HUES6 (cell line): ENCODE data around the gene SAFB2.

Experiments used
- H3K27ac ChIP-seq: 2 replicates; pipeline ENCODE4 v1.7.0; 2013; ENCODE audit warnings: low read depth, mild to moderate bottlenecking, low read length, inconsistent platforms
- H3K27me3 ChIP-seq: 2 replicates; pipeline ENCODE4 v1.6.1; 2013; ENCODE audit warnings: low read length; ENCODE audit not compliant: control insufficient read depth, insufficient read depth
- H3K36me3 ChIP-seq: 2 replicates; pipeline ENCODE4 v1.6.1; 2013; ENCODE audit warnings: low read length; ENCODE audit not compliant: control insufficient read depth, insufficient read depth
- H3K4me1 ChIP-seq: 2 replicates; pipeline ENCODE4 v1.6.1; 2013; ENCODE audit warnings: low read length; ENCODE audit not compliant: control insufficient read depth, insufficient read depth
- H3K4me3 ChIP-seq: 2 replicates; pipeline ENCODE4 v1.5.1; 2013; ENCODE audit warnings: low read depth, low read length
- H3K9ac ChIP-seq: one replicate; pipeline ENCODE4 v1.6.1; 2013; ENCODE audit warnings: mild to moderate bottlenecking, low read length
- H3K9me3 ChIP-seq: 2 replicates; pipeline ENCODE4 v1.6.1; 2013; ENCODE audit warnings: low read depth, low read length; ENCODE audit not compliant: control insufficient read depth, insufficient read depth

The SAFB2 gene

DNA sequence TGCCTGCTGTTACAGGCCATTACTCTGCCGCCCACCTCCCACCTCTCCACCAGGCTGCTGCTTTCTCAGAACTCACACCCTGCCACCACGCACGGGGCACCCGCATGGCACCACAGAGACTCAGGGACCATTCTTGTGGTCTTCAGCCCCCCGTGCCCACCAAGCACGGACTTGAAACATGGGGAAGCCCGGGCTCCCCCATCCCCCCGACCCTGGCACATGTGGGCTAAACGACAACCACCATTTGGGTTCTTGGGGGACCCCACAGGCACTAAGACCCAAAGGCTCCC, 31.8 kb downstream of the SAFB2 start:
- no peak overlapping the region for H3K9ac ChIP-seq
- H3K9me3 ChIP-seq, result no peaks in the 10 kb centered on the region
- no peak overlapping the region for H3K4me3 ChIP-seq
- H3K27ac ChIP-seq, result no peak overlapping the region
- H3K4me1 ChIP-seq, result peaks cover 29% of the 10 kb centered on the region
- no peaks in the 10 kb centered on the region for H3K27me3 ChIP-seq
- peaks cover 89% of the 10 kb centered on the region for H3K36me3 ChIP-seq

GRCh38 chr19:5590151-5590864, 32.3 kb downstream of the SAFB2 start:
- H3K9ac ChIP-seq, result no peak overlapping the region
- no peak overlapping the region for H3K4me3 ChIP-seq
- peaks cover 84% of the 10 kb centered on the region for H3K36me3 ChIP-seq
- no peaks in the 10 kb centered on the region for H3K27me3 ChIP-seq
- no peaks in the 10 kb centered on the region for H3K9me3 ChIP-seq
- H3K27ac ChIP-seq, result no peak overlapping the region
- peaks cover 34% of the 10 kb centered on the region for H3K4me1 ChIP-seq

GRCh38 chr19:5588906-5589676, 33.5 kb downstream of the SAFB2 start:
- no peak overlapping the region for H3K9ac ChIP-seq
- peaks cover 72% of the 10 kb centered on the region for H3K36me3 ChIP-seq
- H3K9me3 ChIP-seq, result no peaks in the 10 kb centered on the region
- no peak overlapping the region for H3K4me3 ChIP-seq
- H3K4me1 ChIP-seq, result peaks cover 37% of the 10 kb centered on the region
- no peak overlapping the region; the same call in 1 of the 2 replicates for H3K27ac ChIP-seq
- H3K27me3 ChIP-seq, result no peaks in the 10 kb centered on the region

GRCh38 chr19:5588441-5588840, 34.1 kb downstream of the SAFB2 start:
- peaks cover 37% of the 10 kb centered on the region for H3K4me1 ChIP-seq
- H3K4me3 ChIP-seq, result no peak overlapping the region
- no peak overlapping the region for H3K27ac ChIP-seq
- no peak overlapping the region for H3K9ac ChIP-seq
- H3K27me3 ChIP-seq, result no peaks in the 10 kb centered on the region
- peaks cover 66% of the 10 kb centered on the region for H3K36me3 ChIP-seq
- H3K9me3 ChIP-seq, result no peaks in the 10 kb centered on the region

- Histone ChIP-seq H3K4me1 (peaks cover 37% of the 10 kb centered on the region), H3K9me3 (no peaks in the 10 kb centered on the region), H3K4me3 (no peak overlapping the region), H3K9ac (no peak overlapping the region), H3K27me3 (no peaks in the 10 kb centered on the region), H3K36me3 (peaks cover 58% of the 10 kb centered on the region), H3K27ac (no peak overlapping the region)
Observed at GRCh38 chr19:5587661-5588060, 34.9 kb downstream of the SAFB2 start.

DNA sequence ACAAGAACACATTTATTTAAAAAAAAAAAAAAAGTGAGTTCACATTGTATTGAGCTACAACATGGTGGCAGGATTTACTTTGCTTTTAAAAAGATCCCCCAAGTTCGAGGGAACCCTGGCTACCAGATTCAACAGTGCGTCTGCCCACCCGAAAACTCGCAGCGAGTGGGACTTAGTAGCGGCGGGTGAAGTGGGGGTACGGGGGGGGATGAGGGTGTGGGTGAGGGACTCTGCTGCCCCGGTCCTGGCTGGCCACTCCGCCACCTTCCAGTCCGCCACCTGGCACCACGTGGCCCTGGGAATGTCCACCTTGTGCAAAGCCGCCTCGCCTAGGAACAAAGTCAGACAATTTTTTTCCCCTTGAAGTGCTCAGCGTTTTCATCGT, 35.5 kb downstream of the SAFB2 start:
- Histone ChIP-seq H3K36me3 (peaks cover 52% of the 10 kb centered on the region), H3K27me3 (no peaks in the 10 kb centered on the region), H3K9me3 (no peaks in the 10 kb centered on the region), H3K9ac (no peak overlapping the region), H3K4me1 (peaks cover 37% of the 10 kb centered on the region), H3K4me3 (no peak overlapping the region), H3K27ac (no peak overlapping the region)

DNA sequence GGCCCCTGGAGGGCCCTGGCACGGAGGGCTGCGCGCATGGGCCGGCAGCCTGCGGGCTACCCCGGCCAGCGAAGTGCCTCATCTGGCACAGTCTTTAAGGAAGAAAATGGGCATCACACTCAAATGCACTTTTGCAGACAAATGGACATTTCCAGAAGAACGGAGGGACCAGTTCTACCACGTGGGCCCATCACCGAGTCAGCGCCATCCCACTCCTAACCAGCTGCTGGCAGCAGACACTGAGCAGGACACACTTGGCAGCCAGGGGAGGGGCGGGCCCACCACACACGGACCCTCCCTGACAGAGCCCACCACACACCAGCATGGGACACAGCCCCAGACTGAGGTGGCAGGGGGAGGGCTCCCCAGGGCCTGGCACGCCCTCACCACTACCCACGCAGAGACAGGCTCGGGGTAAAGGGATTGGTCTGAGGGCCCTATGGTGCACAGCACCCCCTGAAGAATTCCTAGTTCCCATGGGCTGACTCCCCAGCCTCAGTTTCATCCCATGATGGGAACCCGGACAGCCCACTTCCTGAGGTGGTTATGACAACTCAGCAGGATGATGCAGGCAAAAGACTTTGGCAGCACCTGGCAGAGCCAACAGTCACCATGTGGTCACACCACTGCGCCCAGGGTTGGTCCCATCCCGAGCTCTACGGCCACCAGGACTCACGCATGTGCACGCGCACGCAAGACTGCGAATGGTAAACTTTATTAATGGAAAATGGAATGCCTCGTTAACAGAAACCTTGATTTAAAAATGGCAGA, 36.1 kb downstream of the SAFB2 start:
- Histone ChIP-seq H3K9me3 (no peaks in the 10 kb centered on the region), H3K9ac (no peak overlapping the region), H3K27me3 (no peaks in the 10 kb centered on the region), H3K4me1 (peaks cover 37% of the 10 kb centered on the region), H3K4me3 (peak overlapping the region; percentile 24; the same call in 1 of the 2 replicates), H3K27ac (no peak overlapping the region), H3K36me3 (peaks cover 46% of the 10 kb centered on the region)

DNA sequence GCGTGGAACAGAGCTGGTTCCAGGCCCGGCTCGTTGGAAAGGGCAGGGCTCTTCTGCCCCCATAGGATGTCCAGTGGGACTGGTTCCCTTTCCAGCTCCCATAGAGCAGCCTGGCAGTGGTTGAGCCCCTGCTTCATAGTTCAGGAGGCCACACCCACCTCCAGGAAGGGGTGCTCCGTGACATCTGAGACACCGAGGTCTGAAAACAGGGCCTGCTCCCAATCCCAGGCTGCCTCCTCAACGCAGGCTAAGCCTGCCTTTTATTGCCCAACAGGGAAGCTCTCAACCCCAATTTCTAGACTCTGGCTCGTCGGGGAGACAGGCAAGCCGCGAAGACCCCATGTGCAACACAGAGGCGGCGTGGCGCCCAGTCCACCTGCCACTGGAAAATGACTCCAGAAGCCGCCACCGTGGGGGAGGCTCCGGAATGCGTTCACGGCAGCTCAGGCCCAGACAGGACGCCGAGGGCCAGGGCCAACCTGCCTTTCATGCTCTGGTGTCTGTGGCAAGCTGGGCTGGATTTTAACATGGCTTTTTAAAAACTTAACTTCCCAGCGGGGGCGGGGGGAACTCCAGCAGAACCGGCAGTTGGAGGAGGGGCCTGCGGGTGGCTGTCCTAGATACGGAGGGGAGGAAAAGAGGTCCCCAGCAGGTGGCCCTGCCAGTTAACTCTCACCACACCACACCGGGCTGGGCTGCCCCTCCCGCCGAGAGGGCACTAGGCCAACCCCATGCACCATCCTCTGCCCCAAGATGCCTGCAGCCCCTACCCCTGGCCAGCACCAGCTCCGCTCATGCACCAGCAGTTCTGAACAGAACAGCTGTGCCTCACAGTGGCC, 36.9 kb downstream of the SAFB2 start:
- peaks cover 37% of the 10 kb centered on the region for H3K4me1 ChIP-seq
- H3K27me3 ChIP-seq, result no peaks in the 10 kb centered on the region
- H3K9me3 ChIP-seq, result no peaks in the 10 kb centered on the region
- peak overlapping the region; percentile 72 for H3K27ac ChIP-seq
- H3K4me3 ChIP-seq, result peak overlapping the region; percentile 44
- H3K9ac ChIP-seq, result peak overlapping the region; percentile 56
- H3K36me3 ChIP-seq, result peaks cover 40% of the 10 kb centered on the region

GRCh38 chr19:5580161-5580571, 42.4 kb downstream of the SAFB2 start:
- H3K4me3 ChIP-seq, result no peak overlapping the region
- H3K27me3 ChIP-seq, result no peaks in the 10 kb centered on the region
- peaks cover 12% of the 10 kb centered on the region for H3K4me1 ChIP-seq
- no peak overlapping the region for H3K27ac ChIP-seq
- H3K36me3 ChIP-seq, result no peaks in the 10 kb centered on the region
- no peaks in the 10 kb centered on the region for H3K9me3 ChIP-seq
- H3K9ac ChIP-seq, result no peak overlapping the region

DNA sequence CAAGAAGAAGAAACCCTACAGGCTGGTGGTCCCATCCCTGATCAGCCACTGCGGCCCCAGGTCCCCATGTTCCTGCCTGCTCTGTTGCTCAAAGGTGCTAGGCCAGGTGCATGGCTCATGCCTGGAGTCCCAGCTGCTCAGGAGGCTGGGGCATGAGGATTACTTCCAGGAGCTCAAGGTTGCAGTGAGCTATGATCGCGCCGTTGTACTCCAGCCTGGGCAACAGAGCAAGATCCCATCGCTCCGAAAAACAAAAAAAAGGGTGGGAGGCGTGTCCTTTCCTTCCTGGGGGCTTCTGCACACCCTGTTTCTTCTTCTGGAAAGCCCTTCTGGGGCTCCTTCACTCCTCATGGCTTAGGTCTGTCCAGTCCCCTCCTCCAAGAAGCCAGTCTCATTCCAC, 42.9 kb downstream of the SAFB2 start:
- H3K36me3 ChIP-seq, result no peaks in the 10 kb centered on the region
- H3K27ac ChIP-seq, result no peak overlapping the region
- H3K27me3 ChIP-seq, result no peaks in the 10 kb centered on the region
- H3K4me1 ChIP-seq, result peaks cover 11% of the 10 kb centered on the region; the same call in 1 of the 2 replicates
- H3K4me3 ChIP-seq, result no peak overlapping the region
- no peaks in the 10 kb centered on the region for H3K9me3 ChIP-seq
- no peak overlapping the region for H3K9ac ChIP-seq
